HUES48 (cell line): ENCODE data around the gene FLT4.
"Not testable (repeated sequence)": the region's sequence is repeated elsewhere in the genome, so short reads cannot be mapped to it uniquely, and the experiment has no call there.

Source experiments
- H3K27ac ChIP-seq: one replicate; pipeline ENCODE4 v1.7.0; 2013; ENCODE audit warnings: low read depth, low read length, inconsistent platforms
- H3K27me3 ChIP-seq: 2 replicates; pipeline ENCODE4 v1.6.1; 2013; ENCODE audit warnings: mild to moderate bottlenecking, low read length; ENCODE audit not compliant: control insufficient read depth, insufficient read depth
- H3K36me3 ChIP-seq: 2 replicates; pipeline ENCODE4 v1.6.1; 2013; ENCODE audit warnings: low read length; ENCODE audit not compliant: control insufficient read depth, insufficient read depth
- H3K4me1 ChIP-seq: 2 replicates; pipeline ENCODE4 v1.6.1; 2013; ENCODE audit warnings: mild to moderate bottlenecking, low read length; ENCODE audit not compliant: control insufficient read depth, insufficient read depth
- H3K4me3 ChIP-seq: 2 replicates; pipeline ENCODE4 v1.5.1; 2013; ENCODE audit warnings: mild to moderate bottlenecking, low read depth, low read length
- H3K9ac ChIP-seq: 2 replicates; pipeline ENCODE4 v1.6.1; 2013; ENCODE audit warnings: mild to moderate bottlenecking, low read depth, low read length, moderate library complexity
- H3K9me3 ChIP-seq: 2 replicates; pipeline ENCODE4 v1.6.1; 2013; ENCODE audit warnings: low read length; ENCODE audit not compliant: control insufficient read depth, insufficient read depth

The FLT4 gene

GRCh38 chr5:180683220-180683922 is 34.0 kb upstream of the FLT4 start:
- Histone ChIP-seq H3K27me3 (no peaks in the 10 kb centered on the region), H3K36me3 (no peaks in the 10 kb centered on the region), H3K4me1 (peaks cover 3% of the 10 kb centered on the region), H3K9me3 (no peaks in the 10 kb centered on the region), H3K4me3 (no peak overlapping the region), H3K27ac (no peak overlapping the region), H3K9ac (no peak overlapping the region)

DNA sequence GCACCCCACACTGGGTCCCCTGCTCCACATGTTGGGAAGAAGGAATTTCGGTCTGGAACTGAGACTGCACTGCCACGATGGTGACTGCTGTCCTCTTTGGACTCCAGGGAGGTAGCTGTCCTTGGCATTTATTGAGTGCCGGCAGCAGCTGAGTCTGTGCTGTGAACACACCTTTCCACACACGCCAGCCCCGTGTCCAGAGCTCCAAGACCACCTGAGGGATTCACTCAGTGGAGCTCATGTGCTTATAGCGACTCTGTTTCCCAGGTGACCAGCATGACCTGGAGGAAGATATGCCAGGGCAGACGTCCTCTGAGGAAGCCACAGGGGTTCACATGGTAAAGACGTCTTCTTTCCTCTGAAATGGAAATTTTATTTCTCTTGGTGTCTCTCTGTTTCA is 33.2 kb upstream of the FLT4 start:
- Histone ChIP-seq H3K36me3 (no peaks in the 10 kb centered on the region), H3K9ac (no peak overlapping the region), H3K9me3 (no peaks in the 10 kb centered on the region), H3K27me3 (no peaks in the 10 kb centered on the region), H3K4me3 (no peak overlapping the region), H3K27ac (no peak overlapping the region), H3K4me1 (no peaks in the 10 kb centered on the region)

GRCh38 chr5:180682008-180682407 is 32.6 kb upstream of the FLT4 start:
- not testable (repeated sequence) for H3K36me3 ChIP-seq, H3K9me3 ChIP-seq, H3K4me3 ChIP-seq, H3K4me1 ChIP-seq, H3K9ac ChIP-seq, H3K27ac ChIP-seq, H3K27me3 ChIP-seq

GRCh38 chr5:180678319-180678718 is 28.9 kb upstream of the FLT4 start:
- H3K27me3 ChIP-seq, result peaks cover 28% of the 10 kb centered on the region

GRCh38 chr5:180675036-180675635 is 25.7 kb upstream of the FLT4 start:
- Histone ChIP-seq H3K36me3 (no peaks in the 10 kb centered on the region), H3K9me3 (no peaks in the 10 kb centered on the region), H3K27ac (no peak overlapping the region), H3K4me1 (no peaks in the 10 kb centered on the region), H3K27me3 (peaks cover 37% of the 10 kb centered on the region), H3K9ac (no peak overlapping the region), H3K4me3 (no peak overlapping the region)

More at GRCh38 chr5:180678319-180678718, 28.9 kb upstream of the FLT4 start:
- not testable (repeated sequence) for H3K9me3 ChIP-seq, H3K4me1 ChIP-seq, H3K36me3 ChIP-seq, H3K4me3 ChIP-seq, H3K27ac ChIP-seq, H3K9ac ChIP-seq

DNA sequence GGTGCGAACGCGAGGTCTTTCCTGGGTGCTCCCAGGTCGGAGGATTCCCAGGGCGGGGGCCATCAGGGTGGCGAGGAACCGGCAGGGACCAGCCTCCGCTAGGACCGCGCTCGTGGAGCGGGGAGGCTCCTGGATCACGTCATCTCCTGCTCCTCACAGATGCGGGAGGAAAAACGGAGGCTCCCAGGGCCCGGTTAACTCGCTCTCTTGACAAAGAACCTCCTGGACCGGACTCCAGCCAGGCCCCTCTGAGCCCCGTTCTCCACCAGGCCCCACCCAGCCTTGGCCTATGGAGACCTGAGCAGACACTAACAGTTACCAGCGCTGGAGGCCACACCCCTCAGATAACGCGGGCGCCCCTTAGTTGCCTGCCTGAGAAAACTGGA is 24.7 kb upstream of the FLT4 start:
- H3K4me3 ChIP-seq, result peak overlapping the region; percentile 60
- not testable (repeated sequence) for H3K27ac ChIP-seq, H3K9ac ChIP-seq, H3K36me3 ChIP-seq, H3K9me3 ChIP-seq, H3K4me1 ChIP-seq
- H3K27me3 ChIP-seq, result peaks cover 40% of the 10 kb centered on the region

GRCh38 chr5:180673371-180674089 is 24.1 kb upstream of the FLT4 start:
- Histone ChIP-seq H3K9me3 (no peaks in the 10 kb centered on the region), H3K4me3 (peak overlapping the region; percentile 60), H3K9ac (no peak overlapping the region), H3K36me3 (no peaks in the 10 kb centered on the region), H3K27me3 (peaks cover 40% of the 10 kb centered on the region), H3K27ac (no peak overlapping the region), H3K4me1 (0 out of 2 replicates have a peak, but pooled peaks cover 1% of the 10 kb centered on the region)

- not testable (repeated sequence) for H3K4me3 ChIP-seq, H3K9me3 ChIP-seq, H3K27ac ChIP-seq, H3K9ac ChIP-seq, H3K4me1 ChIP-seq, H3K36me3 ChIP-seq
- H3K27me3 ChIP-seq, result peaks cover 40% of the 10 kb centered on the region
Measured at GRCh38 chr5:180671958-180672524, 22.6 kb upstream of the FLT4 start.

DNA sequence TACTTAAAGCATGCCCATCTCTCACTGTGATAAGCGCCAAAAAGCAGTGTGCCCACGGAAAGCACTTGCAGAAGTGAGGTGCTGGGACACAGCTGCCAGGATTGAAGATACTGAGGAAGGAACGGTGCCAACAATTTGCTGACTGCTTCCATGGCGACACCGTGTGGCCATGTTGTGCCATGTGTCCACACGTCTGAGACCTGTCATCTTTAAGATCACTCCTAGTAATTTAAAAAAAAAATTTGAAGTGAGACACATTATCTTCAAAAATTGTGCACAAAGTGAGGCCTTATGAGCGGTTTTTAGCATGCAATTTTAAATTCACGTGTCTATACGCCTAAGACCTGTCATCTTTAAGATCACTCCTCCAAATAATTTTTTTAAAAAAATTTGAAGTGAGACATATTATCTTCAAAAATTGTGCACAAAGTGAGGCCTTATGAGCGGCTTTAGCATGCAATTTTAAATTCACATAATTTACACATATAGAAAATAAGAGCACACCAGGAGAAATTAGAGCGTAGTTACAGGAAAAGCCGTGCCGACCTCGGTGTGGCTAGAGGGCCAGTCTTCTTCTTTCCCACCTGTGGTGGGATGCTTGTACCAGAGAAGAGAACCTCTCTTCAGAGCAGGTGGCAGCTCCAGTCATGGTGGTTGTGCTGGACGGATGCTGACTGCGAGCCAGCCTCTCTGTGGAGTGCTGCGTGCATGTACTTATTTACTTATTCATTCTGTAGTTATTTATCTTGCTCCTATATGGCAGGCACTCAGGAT is 21.4 kb upstream of the FLT4 start:
- Histone ChIP-seq H3K4me1 (peaks cover 4% of the 10 kb centered on the region; the same call in 1 of the 2 replicates), H3K27me3 (peaks cover 36% of the 10 kb centered on the region), H3K27ac (no peak overlapping the region), H3K9me3 (no peaks in the 10 kb centered on the region), H3K4me3 (no peak overlapping the region), H3K9ac (no peak overlapping the region), H3K36me3 (no peaks in the 10 kb centered on the region)

DNA sequence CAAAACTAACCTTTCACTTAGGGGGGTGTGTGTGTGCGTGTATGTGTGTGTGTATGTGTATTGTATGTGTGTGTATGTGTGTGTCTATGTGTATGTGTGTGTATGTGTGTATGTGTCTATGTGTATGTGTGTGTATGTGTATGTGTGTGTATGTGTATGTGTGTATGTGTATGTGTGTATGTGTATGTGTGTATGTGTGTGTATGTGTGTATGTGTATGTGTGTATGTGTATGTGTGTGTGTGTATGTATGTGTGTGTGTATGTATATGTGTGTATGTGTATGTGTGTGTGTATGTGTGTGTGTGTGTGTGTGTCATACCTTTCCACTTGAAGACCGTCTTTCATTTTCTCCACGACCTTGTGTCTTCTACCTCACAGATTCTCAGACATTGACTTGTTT is 20.8 kb upstream of the FLT4 start:
- Histone ChIP-seq H3K27me3 (peaks cover 31% of the 10 kb centered on the region), H3K9me3 (no peaks in the 10 kb centered on the region), H3K4me1 (peaks cover 8% of the 10 kb centered on the region; the same call in 1 of the 2 replicates), H3K36me3 (no peaks in the 10 kb centered on the region), H3K27ac (no peak overlapping the region), H3K4me3 (no peak overlapping the region), H3K9ac (no peak overlapping the region)
